GM12878 (cell line): ENCODE data around the gene DARS1. TPM values are rescaled to one million over a fixed set of nuclear protein-coding genes. Genes with fewer than 3 reads are reported as not detected.
A peak's percentile ranks its signal among the peaks of the same experiment; 100 is the strongest.

Source experiments
- ATAC-seq: fragments of 200-7000 bp; cut with Tn5 transposase; 3 replicates; pipeline ENCODE4 v1.9.1; 2020; ENCODE audit warnings: mild to moderate bottlenecking, moderate library complexity
- BruUV-seq: library from RNA; stranded (reverse); fragments of 400-500 nt; replicated peaks from 2 replicates; lab custom pipeline; 2021; lab: Mats Ljungman, UMichigan
- CTCF ChIA-PET: fragments of 300-600 bp; sonication (Branson Sonifier 250); formaldehyde crosslinking; extraction: SDS; loops from one replicate; lab custom pipeline; 2021; ENCODE audit warnings: inconsistent platforms; lab: Yijun Ruan, JAX
- POLR2A ChIA-PET: fragments of 350-600 bp; formaldehyde crosslinking; extraction: SDS; loops from one replicate; lab custom pipeline; 2021; ENCODE audit warnings: inconsistent platforms; lab: Charles Lee
- RAD21 ChIA-PET: fragments of 300-600 bp; sonication (Branson Sonifier 250); formaldehyde crosslinking; loops from one replicate; lab custom pipeline; 2023; ENCODE audit warnings: antibody characterized with exemption; ENCODE audit not compliant: unreplicated experiment; lab: Charles Lee
- SMC1A ChIA-PET: fragments of 300-600 bp; sonication (Branson Sonifier 250); formaldehyde crosslinking; loops from one replicate; lab custom pipeline; 2023; ENCODE audit not compliant: unreplicated experiment, uncharacterized antibody; lab: Charles Lee
- DNase-seq: peaks from one replicate; pipeline ENCODE4 v3.0.0-alpha.2; 2011; ENCODE audit warnings: low read depth, low spot score
- FAIRE-seq: peaks from 3 replicates; lab custom pipeline; 2011; peaks lifted over from hg19 to GRCh38; lab: Jason Lieb, UNC
- H2AFZ ChIP-seq: 2 replicates; pipeline ENCODE4 v1.6.0; 2011; ENCODE audit warnings: low read depth, low read length, control low read depth; ENCODE audit not compliant: control insufficient read depth
- H3K27ac ChIP-seq: 2 replicates; pipeline ENCODE4 v1.5.1; 2011; ENCODE audit warnings: control low read depth; ENCODE audit not compliant: control insufficient read depth, insufficient read depth
- H3K27me3 ChIP-seq, 2 experiments: replicated peaks in 1 of 2; 2 replicates each; pipeline versions ENCODE4 v1.6.0 to v1.6.1; 2011; ENCODE audit warnings: low read length in 1 of 2; ENCODE audit not compliant: control insufficient read depth in 2 of 2, insufficient read depth in 2 of 2
- H3K36me3 ChIP-seq, 2 experiments: 2 replicates each; pipeline ENCODE4 v1.5.1; 2011; ENCODE audit warnings: low read length in 1 of 2; ENCODE audit not compliant: control insufficient read depth in 2 of 2, insufficient read depth in 2 of 2
- H3K4me1 ChIP-seq: 2 replicates; pipeline ENCODE4 v1.6.1; 2011; ENCODE audit warnings: mild to moderate bottlenecking, low read length, moderate library complexity, mixed read lengths; ENCODE audit not compliant: control insufficient read depth, insufficient read depth
- H3K4me2 ChIP-seq: 2 replicates; pipeline ENCODE4 v1.6.0; 2011; ENCODE audit warnings: control low read depth; ENCODE audit not compliant: control insufficient read depth, insufficient read depth
- H3K4me3 ChIP-seq: fragments of 200-600 bp; sonication (generic); 2 replicates; pipeline ENCODE4 v1.5.1; 2016
- H3K79me2 ChIP-seq: 2 replicates; pipeline ENCODE4 v1.6.0; 2011; ENCODE audit warnings: low read length; ENCODE audit not compliant: control insufficient read depth, insufficient read depth
- H3K9ac ChIP-seq: 2 replicates; pipeline ENCODE4 v1.8.0; 2011; ENCODE audit warnings: low read length, control low read depth, mixed read lengths; ENCODE audit not compliant: control insufficient read depth, insufficient read depth
- H3K9me3 ChIP-seq: replicated peaks from 3 replicates; pipeline ENCODE4 v1.5.1; 2011; ENCODE audit warnings: mild to moderate bottlenecking, low read length; ENCODE audit not compliant: control insufficient read depth, insufficient read depth
- H4K20me1 ChIP-seq: 2 replicates; pipeline ENCODE4 v1.6.0; 2011; ENCODE audit not compliant: control insufficient read depth, insufficient read depth
- CBFB ChIP-seq: IDR thresholded peaks from 2 replicates; pipeline ENCODE4 v1.6.1; 2016; ENCODE audit warnings: antibody characterized with exemption, low read depth
- EP300 ChIP-seq, 2 experiments: fragments of 150-350 bp in 1 of 2; IDR thresholded peaks; 2 replicates each; pipeline ENCODE4 v1.6.1; 2011 to 2012; ENCODE audit warnings: low read depth in 2 of 2, low read length in 2 of 2, borderline replicate concordance in 1 of 2, improper control_type of control experiment in 1 of 2, inconsistent platforms in 1 of 2; ENCODE audit not compliant: control insufficient read depth in 1 of 2
- IRF3 ChIP-seq: fragments of 450-650 bp; IDR thresholded peaks from 2 replicates; pipeline ENCODE4 v1.6.1; 2014; ENCODE audit warnings: mild to moderate bottlenecking
- SMAD1 ChIP-seq: fragments of 450-650 bp; IDR thresholded peaks from 2 replicates; pipeline ENCODE4 v1.6.1; 2018; ENCODE audit warnings: mild to moderate bottlenecking, low read depth; ENCODE audit not compliant: partially characterized antibody
- SMARCA5 ChIP-seq: fragments of 450-650 bp; IDR thresholded peaks from 2 replicates; pipeline ENCODE4 v1.6.1; 2017; ENCODE audit warnings: mild to moderate bottlenecking
- TARDBP ChIP-seq: IDR thresholded peaks from 2 replicates; pipeline ENCODE4 v1.6.1; 2016; ENCODE audit warnings: borderline replicate concordance
- WGBS: methylation state at CpG from one replicate; pipeline ENCODE4 v1.1.6; 2016; ENCODE audit warnings: low lambda C conversion rate; ENCODE audit not compliant: insufficient replicate concordance, insufficient coverage; ENCODE audit errors: missing lambda C conversion rate; 5-methylcytosine and 5-hydroxymethylcytosine counted together
- in situ Hi-C: fragments of 300-500 bp; cut with MboI; formaldehyde crosslinking; loops from 9 replicates; pipeline ENCODE4 v1.14.3; 2018; ENCODE audit warnings: mixed read lengths
- intact Hi-C: fragments of 100-400 bp; cut with micrococcal nuclease; formaldehyde crosslinking; loops from one replicate; pipeline ENCODE4 v1.14.2; 2022; ENCODE audit not compliant: unreplicated experiment
- polyA plus RNA-seq, 11 experiments: library from polyadenylated mRNA; depleted of rRNA in 4 of 11; unstranded in 6 of 11; stranded (reverse) in 5 of 11; fragments of >200 nt; fragmentation: Nextera tagmentation in 4 of 11; fragmentation: Illumina TruSeq in 1 of 11; extraction: Ambion mirVana in 4 of 11; extraction: Trizol in 1 of 11; gene quantifications; 1 replicate in 1 of 11; 2 replicates in 10 of 11; pipeline versions ENCODE4 v1.2.1 to v1.2.3, GENCODE V29; 2011 to 2016; ENCODE audit warnings: inconsistent platforms in 2 of 11, missing spikeins in 2 of 11, low read depth in 1 of 11
- total RNA-seq, 4 experiments: library from RNA; depleted of rRNA in 3 of 4; stranded (reverse); fragments of >200 nt in 3 of 4; fragmentation: Illumina TruSeq in 1 of 4; extraction: Trizol in 1 of 4; gene quantifications; 2 replicates each; pipeline versions ENCODE4 v1.2.1 to v1.2.3, GENCODE V29; 2013 to 2021
- TF ChIP-seq, protein P1 (sequence below): fragments of 450-650 bp; IDR thresholded peaks from 2 replicates; pipeline ENCODE4 v1.6.1; 2017; ENCODE audit warnings: mild to moderate bottlenecking, moderate library complexity

Gene DARS1
- total and polyA plus RNA-seq, 10 of the 15 experiments (the other 5 are each of a cell fraction or from before 2014, with no cell fraction given): 91.0 to 387 (median 137) TPM

DNA sequence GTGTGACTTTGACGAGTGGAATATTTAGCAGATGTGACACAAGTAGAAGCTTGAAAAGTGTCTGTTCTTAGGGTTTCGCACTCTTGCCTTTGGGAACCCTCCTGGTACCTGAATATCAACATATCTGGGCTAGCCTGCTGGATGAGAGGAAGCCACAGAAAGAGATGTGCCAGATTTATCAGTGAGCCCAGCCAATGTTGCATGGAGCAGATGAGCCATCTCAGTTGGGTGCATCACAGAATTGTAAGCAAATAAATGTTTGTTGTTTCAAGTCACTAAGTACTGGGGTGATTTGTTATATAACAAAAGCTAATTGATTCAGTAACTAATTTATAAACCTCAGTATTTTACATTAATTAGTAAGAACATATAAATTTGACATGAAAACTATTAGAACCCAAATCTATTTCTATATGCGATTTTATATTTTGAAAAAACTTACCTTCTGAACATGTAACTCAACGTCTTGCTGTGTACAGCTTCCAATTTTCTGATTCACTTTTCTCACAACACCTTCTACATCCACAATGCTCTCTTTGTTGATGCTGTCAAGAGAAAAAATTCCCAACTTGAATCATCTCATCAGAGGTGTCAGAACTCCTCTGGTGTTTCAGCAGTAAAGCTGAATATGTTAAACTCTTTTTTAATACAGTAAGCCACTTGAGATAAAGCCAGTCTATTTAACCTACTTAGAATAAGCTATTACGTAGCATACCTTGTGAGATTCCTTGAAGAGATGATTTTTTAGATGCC is 42.3 kb downstream of the DARS1 start:
- SMC1A ChIA-PET: interaction anchor here (0.6 to 2.3 kb wide), 14 partner anchors 11 to 313 kb away, joined by 3 to 10 read pairs (median 3); no protein-coding TSS in a partner anchor
- BruUV-seq: no TSS peak
- H3K79me2 ChIP-seq: peaks cover 1% of the 10 kb centered on the region
- H3K9me3 ChIP-seq: peaks cover 4% of the 10 kb centered on the region; the same call in 2 of the 3 replicates
- POLR2A ChIA-PET: interaction anchor here (0.6 to 1.1 kb wide), 3 partner anchors 37 to 165 kb away, joined by 3 to 5 read pairs (median 3); no protein-coding TSS in a partner anchor
- no peak overlapping the region for H3K4me3 ChIP-seq
- CTCF ChIA-PET: interaction anchor here (0.7 to 1.3 kb wide), 7 partner anchors 8 to 602 kb away, joined by 3 to 4 read pairs (median 3); partner anchors contain the start of gene DARS1
- H3K27me3 ChIP-seq: no peaks in the 10 kb centered on the region
- peaks cover 1 to 7% of the 10 kb centered on the region in 2 experiments; a peak in 2 of 4 replicates for H3K36me3 ChIP-seq
- no peak for TF ChIP-seq CBFB
- no peak for TF ChIP-seq EP300 (IDR thresholded peaks at IDR 0.05; ENCODE audit: borderline replicate concordance in 1 of 2, control insufficient read depth in 1 of 2, low read depth in 2 of 2, low read length in 2 of 2)
- TF ChIP-seq TARDBP: no peak
- TF ChIP-seq, protein P1, sequence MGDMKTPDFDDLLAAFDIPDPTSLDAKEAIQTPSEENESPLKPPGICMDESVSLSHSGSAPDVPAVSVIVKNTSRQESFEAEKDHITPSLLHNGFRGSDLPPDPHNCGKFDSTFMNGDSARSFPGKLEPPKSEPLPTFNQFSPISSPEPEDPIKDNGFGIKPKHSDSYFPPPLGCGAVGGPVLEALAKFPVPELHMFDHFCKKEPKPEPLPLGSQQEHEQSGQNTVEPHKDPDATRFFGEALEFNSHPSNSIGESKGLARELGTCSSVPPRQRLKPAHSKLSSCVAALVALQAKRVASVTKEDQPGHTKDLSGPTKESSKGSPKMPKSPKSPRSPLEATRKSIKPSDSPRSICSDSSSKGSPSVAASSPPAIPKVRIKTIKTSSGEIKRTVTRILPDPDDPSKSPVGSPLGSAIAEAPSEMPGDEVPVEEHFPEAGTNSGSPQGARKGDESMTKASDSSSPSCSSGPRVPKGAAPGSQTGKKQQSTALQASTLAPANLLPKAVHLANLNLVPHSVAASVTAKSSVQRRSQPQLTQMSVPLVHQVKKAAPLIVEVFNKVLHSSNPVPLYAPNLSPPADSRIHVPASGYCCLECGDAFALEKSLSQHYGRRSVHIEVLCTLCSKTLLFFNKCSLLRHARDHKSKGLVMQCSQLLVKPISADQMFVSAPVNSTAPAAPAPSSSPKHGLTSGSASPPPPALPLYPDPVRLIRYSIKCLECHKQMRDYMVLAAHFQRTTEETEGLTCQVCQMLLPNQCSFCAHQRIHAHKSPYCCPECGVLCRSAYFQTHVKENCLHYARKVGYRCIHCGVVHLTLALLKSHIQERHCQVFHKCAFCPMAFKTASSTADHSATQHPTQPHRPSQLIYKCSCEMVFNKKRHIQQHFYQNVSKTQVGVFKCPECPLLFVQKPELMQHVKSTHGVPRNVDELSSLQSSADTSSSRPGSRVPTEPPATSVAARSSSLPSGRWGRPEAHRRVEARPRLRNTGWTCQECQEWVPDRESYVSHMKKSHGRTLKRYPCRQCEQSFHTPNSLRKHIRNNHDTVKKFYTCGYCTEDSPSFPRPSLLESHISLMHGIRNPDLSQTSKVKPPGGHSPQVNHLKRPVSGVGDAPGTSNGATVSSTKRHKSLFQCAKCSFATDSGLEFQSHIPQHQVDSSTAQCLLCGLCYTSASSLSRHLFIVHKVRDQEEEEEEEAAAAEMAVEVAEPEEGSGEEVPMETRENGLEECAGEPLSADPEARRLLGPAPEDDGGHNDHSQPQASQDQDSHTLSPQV: no peak
- no peak for TF ChIP-seq SMARCA5
- no peak for TF ChIP-seq IRF3
- TF ChIP-seq SMAD1: peak; percentile 24
- DNase-seq (no peak), ATAC-seq (no peak), FAIRE-seq (no peak)
- H3K27ac ChIP-seq: no peak overlapping the region
- no peak overlapping the region for H2AFZ ChIP-seq
- RAD21 ChIA-PET: interaction anchor here (0.7 to 2.1 kb wide), 9 partner anchors 10 to 442 kb away, joined by 3 to 10 read pairs (median 4); no protein-coding TSS in a partner anchor
- no peaks in the 10 kb centered on the region; the same call in 1 of the 2 replicates for H4K20me1 ChIP-seq
- in situ Hi-C loops (no loop called here), intact Hi-C loops (no loop called here)
- no peak overlapping the region for H3K4me2 ChIP-seq
- H3K9ac ChIP-seq: no peak overlapping the region
- WGBS: 98% methylated on average over 5 of the region's 5 CpGs
- no peaks in the 10 kb centered on the region for H3K4me1 ChIP-seq
